Medulla oblongata (tissue), 1 donor: ENCODE data around the gene SUMO3.

Source experiments
- DNase-seq: peaks from one replicate; pipeline ENCODE4 v3.0.0-alpha.2; 2015; ENCODE audit errors: extremely low spot score

Gene SUMO3

DNA sequence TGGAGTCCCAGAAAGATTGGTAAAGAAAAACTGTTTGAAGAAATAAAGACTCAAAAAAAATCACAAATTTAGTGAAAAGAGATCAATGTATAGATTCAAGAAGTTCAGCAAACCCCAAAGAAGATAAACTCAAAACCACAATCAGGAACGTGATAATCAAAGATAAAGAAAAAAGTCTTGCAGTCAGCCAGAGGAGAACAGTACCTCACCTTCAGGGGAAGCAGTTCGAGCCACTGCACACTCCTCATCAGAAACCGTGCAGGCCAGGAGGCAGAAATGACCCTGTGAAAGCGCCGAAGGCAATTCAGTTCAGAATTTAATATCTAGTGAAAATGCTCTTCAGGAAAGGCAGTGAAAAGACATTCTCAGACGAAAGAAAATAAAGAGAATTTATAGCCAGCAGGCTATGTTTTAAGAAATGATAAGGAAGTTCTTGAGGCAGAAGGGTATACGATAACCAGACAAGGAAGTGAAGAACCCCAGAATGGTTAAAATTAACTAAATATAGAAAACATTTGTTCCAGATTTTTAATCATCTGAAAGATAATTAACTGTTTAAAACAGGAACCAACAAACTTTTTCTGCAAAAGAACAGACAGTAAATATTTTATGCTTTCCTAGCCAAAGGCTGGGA, 13.5 kb upstream of the SUMO3 start:
- DNase-seq: no peak

DNA sequence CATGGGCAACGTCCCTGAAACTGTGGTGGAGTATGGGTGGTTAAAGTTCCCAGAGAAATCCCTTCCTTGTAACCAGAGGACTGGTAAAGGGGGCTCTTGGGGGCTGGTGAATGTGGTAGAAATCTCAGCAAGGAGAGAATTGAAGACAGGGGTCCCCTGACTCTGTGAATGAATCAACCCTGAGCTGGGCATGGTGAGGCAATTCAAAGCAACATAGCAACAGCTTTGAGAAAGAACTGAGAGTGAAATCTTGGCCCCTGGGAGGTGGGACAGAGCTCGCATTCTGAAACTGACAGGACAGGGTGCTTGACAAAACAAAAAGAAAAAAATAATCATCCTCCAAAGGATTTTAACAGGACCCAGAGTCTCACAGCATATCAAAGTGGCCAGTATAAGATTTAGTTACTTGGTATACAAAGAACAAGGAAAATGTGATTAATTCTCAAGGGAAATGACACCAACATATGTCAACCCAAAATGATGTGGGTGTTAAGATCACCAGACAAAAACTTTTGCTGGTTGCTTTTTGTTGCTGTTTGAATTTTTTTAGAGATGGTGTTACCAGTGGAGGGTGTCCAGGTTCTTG, 11.7 kb upstream of the SUMO3 start:
- DNase-seq: no peak

DNA sequence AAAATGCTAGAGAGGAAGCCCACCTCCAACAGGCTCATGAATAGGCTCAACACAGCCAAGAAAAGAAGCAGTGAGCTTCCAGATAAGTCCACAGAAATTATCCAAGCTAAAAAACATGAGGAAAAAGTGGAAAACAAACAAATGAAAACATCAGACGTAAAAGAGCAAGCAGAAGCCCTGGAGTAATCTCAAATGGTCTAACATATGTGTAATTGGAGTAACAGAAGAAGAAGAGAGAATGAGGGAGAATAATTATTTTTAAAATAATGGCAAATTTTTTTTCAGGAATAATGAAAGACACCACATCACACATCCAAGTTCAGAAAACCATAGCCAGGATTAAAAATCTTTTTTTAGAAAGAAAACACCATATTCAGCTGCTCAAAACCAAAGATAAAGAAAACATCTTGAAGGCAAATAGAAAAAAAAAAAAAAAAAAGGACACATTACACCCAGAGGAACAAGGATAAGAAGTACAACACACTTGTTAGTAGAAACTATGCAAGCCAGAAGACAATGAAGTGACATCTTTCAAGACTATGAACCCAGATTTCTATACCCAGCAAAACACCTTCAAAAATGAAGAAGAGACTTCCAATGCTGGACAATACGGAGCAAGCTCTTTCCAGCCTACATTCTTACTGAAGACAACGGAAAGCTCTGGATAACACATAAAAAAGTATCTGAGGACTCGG, 10.6 kb upstream of the SUMO3 start:
- DNase-seq: no peak

DNA sequence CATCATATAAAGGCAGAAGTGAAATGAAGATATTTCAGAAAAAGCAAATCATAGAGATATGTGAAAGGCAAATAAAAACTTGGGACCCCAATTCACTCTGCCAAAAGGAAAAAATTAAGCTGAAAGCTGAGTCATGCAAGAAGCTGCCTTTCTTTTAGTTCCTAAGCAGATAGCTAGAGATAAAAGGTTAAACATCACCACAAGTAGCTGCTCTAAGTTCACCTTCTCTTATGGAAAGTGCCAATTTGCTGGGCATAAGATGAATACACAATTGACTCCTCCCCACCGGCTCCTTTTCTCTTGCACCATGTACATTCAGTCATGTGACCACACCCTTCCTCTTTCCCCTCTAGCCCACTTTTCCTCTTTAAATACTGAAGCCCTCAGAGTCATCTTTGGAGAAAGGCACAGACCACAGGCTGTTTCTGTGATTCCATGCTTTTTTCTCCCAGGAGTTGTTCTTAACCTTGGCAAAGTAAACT, 5.4 kb upstream of the SUMO3 start:
- no peak for DNase-seq

DNA sequence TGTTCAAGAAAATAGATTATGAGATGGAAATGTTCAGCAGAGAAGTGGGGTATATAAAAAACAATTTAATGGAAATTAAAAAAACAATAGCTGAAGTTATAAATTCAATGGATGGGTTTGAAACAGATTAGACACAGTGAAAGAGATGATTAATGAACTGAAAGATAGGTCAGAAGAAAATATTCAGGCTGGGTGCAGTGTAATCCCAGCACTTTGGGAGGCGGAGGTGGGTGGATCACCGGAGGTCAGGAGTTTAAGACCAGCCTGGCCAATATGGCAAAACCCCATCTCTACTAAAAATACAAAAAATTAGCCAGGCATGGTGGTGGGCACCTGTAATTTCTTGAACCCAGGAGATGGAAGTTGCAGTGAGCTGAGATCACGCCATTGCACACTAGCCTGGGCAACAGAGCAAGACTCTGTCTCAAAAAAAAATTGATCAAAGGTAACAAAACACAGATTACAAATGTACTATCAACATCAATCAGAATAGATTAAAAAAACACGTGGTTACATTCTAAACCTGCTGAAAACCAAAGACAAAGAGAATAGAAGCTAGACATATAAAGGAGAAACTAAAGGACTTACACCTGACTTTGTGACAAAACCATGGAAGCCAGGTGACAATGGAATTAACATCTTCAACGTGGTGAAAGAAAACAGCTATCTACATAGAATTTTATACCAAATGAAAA, 4.8 kb upstream of the SUMO3 start:
- no peak for DNase-seq

DNA sequence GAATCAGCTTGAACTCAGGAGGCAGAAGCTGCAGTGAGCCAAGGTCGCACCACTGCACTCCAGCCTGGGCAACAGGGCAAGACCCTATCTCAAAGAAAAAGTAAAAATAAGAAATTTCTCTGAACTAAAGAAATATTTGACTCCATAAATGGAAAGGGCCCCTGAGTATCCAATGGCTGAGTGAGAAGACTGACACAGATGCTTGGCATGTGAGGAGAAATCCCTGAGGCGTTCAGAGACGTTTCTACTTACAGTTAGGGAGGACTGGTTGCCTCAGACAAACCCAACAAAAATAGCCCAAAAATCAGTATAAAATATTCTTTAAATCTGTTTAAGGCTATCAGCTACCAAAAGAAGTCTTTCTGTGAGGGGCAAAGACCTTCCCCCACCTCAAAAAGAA, 3.0 kb upstream of the SUMO3 start:
- no peak for DNase-seq

DNA sequence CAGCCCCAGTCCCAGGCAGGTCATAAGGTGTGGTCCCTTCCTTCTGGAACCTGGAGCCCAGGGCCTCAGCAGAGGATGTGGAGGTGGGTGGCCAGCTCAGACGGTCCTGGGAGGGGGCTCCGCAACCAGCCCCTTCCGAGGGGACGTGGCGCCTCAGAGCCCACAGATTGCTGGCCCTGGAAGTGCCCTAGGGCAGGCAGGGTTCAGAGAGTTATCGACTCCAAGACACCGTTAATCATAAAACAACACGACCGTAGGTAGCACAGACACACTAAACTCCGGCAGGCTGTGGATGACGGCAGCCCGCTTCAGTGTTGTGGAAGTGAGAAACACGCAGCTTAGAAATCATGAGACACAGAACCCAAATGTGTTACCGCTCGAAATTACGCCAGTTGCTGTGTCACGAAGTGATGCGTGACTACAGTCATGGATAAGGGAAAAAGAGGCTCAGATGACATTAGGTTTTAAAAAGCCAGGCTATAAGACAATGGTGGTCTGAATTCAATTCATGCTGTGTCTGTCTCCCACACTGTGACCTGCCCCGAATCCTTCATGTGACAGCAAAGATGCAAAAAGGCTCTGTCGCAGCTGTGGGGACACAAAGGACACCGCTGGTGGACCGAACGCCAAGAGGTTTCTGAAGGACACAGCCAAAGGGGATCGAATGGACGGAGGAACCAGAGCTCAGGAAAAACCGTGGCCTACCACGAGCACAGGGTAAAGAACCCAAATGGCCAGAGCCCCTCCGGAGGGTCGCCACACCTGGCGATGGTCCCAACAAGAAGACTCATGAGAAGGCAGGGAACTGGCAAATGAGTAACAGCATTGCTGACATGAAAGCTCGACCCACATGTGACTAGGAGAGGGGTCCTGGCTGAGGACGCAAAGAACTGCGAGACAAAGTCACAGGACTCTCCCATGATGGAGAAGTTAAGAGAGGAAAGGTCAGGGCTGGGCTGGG, 1.7 kb upstream of the SUMO3 start:
- no peak for DNase-seq

DNA sequence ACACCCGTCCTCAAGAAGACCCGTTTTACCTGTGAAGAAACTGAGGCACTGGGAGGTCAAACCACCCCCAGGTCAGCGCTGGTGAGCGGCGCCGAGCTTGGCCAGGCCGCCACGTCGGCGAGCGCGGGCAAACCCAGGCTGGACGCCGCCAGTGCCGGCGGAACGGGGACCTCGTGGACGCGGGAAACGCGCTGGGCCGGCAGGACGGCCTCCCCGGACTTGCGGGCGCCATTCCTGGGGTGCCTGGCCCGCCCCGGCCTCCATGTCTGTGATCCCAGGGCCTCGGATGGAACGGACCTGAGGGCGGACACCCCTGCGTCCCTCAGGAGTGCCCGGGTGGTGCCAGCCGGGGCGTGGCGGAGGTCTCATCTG, 764 bp upstream of the SUMO3 start:
- no peak for DNase-seq

DNA sequence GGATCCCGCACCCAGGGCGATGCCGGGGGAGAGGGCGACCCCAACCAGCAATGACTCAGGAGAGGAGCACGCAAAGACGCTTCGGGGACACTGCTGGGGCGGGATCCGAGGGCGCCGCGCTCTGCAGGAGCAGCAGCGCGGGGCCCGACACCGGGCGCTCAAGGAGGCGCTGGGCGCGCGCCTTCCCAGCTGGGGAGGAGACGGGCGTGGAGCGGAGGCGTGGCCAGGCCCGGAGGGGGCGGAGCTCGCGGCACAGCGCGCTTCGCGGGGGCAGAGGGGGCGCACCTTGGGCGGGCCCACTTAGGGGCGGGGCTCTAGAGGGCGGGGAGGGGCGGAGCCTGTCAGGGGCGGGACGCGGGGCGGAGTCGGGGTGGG, 369 bp downstream of the SUMO3 start:
- peak; percentile 92 for DNase-seq

DNA sequence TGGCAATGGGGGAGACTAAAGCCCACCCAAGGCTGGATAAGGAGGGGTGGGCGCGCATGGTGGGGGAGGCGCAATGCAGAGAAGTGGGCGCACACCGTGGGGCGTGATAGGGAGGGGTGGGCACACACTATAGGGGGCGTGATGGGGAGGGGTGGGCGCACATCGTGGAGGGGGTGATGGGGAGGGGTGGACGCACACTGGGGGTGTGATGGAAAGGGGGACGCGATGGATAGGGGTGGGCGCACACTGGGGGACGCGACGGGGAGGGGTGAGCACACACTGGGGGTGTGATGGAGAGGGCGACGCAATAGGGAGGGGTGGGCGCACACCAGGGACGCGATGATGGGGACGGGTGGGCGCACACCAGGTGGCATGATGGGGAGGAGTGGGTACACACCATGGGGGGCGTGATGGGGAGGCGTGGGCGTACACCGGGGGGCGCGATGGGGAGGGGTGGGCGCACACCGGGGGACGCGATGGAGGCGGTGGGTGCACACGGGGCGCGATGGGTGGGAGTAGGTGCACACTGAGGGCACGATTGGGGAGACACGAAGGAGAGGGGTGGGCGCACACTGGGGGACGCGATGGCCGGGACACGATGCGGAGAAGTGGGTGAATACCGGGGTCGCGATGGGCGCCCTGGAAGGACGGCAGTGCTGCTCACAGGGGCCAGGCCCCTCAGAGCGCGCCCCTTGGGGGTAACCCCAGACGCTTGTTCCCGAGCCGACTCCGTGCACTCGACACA, 929 bp downstream of the SUMO3 start:
- DNase-seq: no peak

DNA sequence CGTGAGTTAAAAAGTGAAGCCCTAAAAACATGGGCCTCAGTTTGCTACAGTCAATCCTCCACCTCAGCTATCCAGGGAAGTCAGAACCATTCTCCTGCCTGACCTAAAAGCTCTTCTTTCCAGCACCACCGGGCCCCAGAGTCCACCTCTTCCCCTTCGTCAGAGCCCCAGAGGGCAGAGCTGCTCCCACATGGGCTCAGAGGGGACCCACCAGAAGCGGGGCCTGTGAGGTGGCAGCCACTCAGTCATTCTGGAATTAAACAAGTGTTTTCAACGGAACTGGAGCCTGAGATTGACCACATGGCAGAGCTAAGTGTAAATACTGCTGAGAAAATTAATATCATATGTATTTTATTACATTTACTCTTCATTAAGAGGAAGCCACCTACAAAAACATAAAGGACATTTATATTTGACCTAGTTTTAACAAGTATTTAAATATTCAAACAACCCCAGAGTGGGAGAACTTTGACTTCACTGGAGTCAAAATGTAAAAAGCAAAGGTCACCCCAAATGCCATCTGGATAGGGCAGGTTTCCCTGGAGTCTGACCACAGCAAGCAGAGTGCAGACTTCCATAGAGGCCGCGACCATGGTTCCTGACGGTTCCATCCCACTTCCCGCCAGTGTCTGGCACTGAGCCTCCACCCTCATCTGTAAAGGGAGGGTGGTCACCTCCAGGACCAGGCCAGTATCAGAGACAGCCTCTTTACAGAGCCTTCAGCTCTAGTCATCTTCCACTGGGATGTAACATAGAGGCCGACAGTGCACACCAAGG, 1.8 kb downstream of the SUMO3 start:
- DNase-seq: no peak

DNA sequence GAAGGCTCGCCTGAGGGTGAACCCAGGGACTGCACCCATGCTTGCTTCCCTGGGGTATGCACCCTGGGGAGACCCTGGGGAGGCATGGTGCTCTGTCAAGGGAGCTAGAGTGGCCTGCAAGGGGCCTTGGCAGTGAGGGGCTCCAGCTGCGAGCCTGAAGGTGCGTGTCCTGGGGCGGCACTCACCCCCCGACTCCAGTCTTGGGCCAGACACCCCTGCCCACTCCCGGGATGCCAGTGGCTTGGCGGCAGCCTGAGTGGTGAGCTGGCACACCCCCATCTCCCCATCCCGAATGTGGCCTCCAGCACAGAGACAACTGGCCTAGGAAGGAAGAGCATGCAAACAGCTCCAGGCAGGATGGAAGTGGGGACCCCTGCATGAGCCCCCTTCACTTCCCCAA, 2.6 kb downstream of the SUMO3 start:
- no peak for DNase-seq

DNA sequence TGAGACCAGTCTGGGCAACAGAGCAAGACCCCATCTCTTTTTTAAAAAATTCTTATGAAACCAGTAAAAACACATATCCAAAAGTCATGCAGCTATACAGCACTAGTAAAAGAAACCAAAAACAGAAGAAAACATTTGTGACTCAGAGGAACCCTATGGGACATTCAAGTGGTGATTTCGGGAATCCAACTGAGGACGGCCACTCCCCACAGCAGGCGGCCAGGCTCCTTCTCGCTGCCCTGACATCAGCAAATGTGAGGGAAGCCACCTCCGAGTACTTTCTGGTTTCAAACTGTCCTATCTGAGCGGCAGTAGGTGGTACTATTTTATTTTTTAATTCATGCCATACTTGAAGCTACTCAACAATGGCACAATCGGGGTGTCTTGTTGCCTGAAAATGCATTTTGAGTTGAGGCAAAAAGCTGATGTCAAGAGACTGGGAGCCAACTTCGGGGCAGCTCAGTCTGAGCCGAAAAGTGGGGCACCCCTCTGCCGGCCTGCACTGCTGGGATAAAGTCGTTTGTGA, 3.3 kb downstream of the SUMO3 start:
- no peak for DNase-seq

DNA sequence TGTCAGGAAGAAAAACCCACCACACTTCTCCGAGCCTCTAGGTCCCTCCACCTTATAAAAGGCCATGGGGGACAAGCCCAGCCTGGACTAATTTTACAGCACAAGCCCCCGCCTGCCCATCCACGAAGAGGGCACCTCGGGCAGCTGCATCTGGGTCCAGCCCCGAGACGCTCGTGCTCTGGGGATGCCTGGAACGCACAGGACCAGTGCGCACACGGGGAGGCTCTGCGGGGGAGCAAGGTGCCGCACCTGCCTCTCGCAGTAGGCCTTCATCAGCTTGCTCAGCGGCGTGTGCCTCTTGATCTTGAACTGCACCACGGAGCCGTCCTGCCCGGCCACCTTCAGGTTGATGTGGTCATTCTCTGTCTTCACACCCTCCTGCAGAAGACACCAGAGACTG, 4.1 kb downstream of the SUMO3 start:
- no peak for DNase-seq

DNA sequence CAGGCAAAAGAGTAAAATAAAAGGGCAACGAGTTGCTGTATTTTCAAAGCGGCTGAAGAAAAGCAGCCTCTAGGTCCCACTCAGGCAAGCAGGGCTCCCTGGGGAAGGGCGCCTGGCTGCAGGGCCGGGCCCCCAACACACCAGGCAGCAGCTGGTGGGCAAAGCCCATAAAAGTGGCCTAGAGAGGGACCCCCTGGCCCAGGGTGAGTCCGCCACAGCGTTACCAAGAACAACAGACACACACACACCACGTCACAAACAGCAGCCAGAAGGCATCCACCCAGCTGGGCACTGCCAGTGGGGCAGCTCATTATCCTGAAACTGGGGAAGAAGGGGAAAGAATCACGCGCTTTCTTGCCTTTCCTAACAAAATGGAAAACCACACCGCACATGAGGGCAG, 4.7 kb downstream of the SUMO3 start:
- no peak for DNase-seq

DNA sequence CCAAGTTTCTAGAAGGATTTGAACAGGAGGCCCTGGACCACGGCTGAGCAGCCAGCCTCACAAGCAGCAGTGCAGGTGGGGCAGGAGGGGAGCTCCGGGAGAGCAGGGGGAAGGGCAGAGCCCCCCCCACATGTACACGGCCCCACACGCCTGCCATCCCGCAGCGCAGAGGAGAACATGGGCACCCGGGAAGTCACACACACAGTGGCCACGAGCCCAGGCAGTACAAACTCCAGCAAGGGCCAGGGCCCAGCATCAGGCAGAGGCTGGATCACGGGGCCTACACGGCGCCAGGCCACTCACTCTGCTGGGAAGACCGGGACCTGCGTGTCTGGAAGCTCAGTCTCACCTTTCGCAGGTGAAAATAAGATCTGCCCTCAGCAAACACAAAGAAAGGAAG, 5.2 kb downstream of the SUMO3 start:
- no peak for DNase-seq

DNA sequence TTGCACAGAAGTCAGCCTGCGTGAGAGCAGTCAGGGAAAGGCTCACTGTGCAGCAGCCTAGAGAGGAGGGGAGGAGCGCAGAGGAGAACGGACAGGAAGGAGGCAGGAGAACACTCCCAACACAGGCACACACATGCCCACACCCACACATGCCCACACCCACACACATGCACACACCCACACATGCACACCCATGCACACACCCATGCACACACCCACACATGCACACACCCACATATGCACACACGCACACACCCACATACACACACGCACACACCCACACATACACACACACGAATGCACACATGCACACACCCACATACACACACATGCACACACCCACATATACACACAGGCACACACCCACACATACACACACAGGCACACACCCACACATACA, 7.1 kb downstream of the SUMO3 start:
- DNase-seq: no peak

DNA sequence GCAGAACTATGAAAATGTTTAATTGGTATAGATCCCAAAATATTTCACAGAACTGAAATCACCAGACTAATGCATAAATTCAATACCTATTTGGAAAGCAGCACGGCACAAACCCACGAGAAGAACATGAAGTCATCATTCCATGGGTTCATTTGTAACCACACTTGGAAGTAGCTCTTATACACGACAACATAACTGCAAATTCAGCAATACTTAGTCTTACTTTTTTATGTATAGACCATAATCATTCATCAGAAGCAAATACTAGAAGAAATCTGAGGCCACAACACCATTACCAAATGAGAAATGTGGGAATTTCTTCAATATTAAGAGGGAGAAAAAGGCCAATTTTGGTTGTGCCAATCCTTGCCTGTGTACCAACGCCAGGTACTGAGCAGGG, 12.0 kb downstream of the SUMO3 start:
- DNase-seq: no peak

DNA sequence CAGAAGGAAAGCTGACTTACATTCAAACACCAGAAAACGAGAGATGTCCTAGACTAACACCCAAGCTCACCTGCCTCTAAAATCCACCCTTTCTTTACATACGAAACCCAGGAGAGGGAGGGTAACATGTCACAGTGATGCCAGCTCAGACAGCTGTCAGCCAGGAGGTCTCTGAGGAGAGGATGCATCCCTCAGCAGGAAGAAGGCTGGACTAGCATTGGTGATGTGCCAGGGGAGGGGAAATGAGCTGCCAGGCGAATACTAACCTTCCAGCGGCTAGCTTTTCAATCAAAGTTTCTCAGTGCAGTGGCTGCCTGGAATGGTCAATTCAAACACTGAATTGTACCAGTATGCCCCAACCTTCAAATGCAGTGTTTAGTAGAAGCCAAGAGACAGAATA, 12.6 kb downstream of the SUMO3 start:
- no peak for DNase-seq

DNA sequence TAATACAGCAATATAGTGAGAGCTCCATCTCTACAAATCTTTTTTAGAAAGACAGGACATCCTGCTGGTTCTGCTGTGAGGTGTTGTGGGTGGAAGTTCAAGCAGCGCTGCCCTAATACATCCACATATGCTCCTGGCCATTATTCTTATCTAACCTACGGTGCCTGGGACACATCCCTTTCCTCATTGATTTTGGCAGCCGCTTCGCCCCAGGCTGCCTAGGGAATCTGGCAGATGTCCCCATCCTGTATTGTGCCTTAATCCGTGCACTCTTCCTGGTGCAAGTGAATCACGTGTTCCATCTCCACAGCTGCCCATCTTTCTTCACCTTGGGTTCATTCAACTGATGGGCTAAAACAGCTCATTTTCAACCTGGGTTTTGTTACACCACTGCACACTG, 13.1 kb downstream of the SUMO3 start:
- DNase-seq: no peak
